KG1 (cell line): ENCODE measurements around the gene CCDC186.

Experiments used
- DNase-seq: peaks from one replicate; lab custom pipeline; 2025; lab: John Stamatoyannopoulos, UW

CCDC186 gene

DNA sequence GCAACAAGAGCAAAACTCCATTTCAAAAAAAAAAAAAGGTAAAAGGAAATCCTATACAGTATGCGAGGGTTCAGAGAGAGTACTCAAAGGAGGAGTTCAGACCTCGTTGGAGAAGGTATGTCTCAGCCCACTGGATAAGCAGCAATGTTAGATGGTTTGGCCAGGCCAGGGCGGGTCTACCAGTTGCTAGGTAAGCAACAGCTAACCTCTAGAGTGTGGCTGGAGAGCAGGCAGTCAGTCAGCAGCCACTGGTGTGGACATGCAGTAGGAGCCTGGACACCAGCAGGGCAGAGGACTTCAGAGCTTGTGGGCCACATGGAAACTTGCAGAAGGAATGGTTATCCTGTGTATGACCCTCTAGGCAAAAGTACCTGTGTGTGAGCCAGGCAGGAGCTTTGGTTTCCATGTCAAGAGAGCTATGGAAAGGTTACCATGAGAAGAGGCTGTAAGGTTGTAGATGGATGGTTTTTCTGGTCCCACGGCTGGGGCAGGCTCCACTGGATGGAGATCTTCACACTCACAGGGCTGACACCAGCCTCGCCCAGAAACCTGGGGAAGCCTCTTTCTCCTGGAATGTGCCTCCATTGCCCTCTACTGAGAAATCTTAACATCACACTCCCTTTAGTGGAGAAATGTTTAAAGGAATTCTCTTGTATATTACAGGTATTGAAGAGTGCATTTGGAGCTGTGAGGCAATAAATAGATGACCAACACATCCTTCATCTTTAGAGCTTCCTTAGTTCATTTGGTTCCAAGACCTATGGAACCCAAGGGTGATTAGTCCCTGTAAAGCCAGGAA is 63.6 kb downstream of the CCDC186 start:
- DNase-seq: no peak

DNA sequence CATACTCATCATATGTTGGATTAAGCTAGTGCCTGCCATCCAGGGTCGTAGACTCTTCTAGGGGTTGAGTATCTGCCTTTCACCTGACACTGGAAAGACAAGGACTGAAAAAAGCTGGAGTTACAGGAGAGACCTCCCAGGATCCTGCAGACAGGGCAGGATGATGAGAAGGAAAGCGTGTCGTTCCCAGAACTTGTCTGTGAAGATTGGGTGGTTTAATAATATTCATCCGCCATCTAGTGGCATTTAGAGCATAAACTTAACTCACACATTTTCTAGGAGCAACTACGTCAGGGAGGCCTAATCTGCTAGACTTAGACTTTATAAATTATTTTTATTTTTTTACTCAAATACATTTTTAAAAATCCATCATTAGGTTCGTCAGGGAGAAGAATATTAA is 70.7 kb downstream of the CCDC186 start:
- DNase-seq: peak; percentile 13

GRCh38 chr10:114102256-114102655 is 71.7 kb downstream of the CCDC186 start:
- no peak for DNase-seq

DNA sequence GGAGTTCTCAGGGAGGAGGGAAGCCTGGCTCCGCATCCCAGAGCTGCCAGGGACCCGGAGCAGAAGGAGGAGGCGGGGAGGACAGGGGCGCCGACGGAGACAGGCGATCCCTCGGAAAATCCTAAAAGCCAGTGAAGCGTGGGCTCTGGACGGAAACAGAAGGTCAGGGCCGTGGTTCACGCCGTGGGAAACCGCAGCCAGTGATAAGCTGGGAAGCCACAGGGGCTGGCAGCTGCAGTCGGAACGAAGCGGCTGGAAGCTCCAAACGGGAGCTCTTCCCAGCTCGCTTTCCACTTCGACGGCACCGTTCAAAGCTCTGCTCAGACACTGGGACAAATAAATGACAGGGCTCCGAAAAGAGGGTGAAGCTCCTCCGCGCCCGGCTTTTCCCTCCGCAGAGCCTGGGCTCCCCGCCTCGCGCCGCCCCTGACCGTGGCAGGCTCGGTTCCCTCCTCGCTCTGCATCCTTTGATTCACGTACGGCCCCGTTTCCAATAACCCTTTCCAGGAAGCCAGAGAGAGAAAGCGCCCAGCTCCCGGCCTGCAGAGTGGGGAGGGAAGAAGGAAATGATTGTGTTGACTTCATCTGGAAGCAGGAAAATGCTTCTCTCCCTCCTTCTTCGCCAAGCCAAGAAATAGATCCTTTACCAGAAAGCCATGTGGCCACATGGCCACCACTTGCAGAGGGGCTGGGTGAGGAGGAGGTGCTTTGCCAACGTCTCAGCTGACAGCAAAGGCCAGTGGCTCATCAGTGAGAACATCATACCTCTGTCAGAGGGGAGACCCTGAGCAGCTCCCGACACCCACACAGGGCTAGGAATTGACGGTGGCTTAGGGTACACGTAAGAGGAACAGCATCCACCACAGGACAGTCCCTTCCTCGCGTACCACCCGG is 72.9 kb downstream of the CCDC186 start:
- DNase-seq: no peak

DNA sequence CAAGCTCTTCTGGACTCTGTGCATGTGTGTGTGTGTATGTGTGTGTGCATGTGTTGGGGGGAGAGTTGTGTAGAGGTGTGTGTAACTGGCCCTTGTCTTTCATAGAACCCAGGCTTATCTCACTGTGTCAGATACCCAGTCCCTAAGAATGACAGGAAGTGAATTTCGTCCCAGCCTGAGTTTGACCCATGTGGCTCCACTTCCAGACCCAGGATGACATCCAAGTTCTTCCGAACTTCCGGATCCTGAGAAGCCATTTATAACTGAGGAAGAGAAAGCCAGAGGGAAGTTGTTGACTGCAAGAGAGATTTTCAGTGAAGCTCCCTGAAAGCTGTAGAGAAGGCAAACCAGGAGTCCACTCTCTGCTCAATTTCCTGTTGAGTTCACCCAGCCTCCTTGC is 77.1 kb downstream of the CCDC186 start:
- DNase-seq: no peak

GRCh38 chr10:114095559-114096337 is 78.3 kb downstream of the CCDC186 start:
- DNase-seq: peak; percentile 40

GRCh38 chr10:114094795-114095194 is 79.2 kb downstream of the CCDC186 start:
- DNase-seq: no peak

DNA sequence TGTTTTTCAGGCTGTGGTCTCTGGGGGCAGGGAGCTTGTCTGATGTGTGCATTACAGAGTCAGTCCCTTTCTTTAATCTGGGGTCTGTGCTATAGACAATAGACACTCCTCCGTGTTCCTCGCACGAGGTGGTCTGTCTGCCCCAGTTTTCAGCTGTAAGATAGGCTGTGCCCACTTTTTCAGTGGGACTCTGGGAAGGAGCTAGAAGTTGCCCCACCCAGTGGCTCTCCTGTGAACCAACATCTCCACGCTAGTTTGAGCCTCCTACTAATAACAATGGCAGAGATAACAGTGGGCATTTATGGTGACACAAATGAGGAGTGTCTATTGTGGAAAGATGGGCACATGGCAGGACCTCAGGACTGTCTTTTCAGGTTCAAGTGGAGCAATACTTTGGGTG is 86.3 kb downstream of the CCDC186 start:
- DNase-seq: no peak

- DNase-seq: no peak
Measured at GRCh38 chr10:114087255-114087654, 86.7 kb downstream of the CCDC186 start.

DNA sequence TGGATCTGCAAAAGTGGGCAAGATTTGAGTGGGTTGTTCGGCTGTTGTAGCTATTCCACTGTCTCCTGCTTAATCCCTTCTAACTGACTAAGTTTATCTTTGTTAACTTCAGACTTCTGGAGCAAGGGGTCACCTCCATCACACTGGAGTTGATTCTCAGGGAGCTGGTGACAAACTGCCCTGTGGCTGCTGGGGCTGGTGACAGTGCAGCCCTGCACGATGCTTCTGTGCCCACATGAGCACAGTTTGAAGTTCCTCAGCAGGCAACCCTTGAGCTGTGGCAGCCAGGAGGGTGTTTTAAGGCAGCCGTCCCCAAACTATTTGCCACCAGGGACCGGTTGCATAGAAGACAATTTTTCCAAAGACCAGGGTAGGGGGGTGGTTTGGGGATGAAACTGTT is 89.8 kb downstream of the CCDC186 start:
- DNase-seq: no peak

DNA sequence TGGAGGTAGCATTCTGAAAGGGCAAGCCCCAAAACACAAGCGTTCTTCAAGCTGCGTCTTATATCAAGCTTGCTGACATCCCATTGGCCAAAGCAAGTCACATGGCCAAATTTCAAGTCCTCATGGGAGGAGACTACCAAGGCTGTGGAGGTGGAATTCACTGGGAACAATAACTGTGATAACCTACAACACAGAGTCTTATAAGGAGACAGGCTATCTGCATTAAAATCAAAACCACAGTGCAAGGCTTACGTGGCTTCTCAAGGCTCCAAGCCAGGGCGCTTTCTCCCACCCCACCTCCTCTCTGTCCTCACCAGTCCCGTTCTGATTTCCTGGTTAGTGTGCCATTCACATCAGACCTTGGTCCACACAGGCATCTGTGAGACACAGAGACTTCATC is 91.0 kb downstream of the CCDC186 start:
- DNase-seq: no peak

GRCh38 chr10:114081911-114082583 is 92.0 kb downstream of the CCDC186 start:
- DNase-seq: no peak

DNA sequence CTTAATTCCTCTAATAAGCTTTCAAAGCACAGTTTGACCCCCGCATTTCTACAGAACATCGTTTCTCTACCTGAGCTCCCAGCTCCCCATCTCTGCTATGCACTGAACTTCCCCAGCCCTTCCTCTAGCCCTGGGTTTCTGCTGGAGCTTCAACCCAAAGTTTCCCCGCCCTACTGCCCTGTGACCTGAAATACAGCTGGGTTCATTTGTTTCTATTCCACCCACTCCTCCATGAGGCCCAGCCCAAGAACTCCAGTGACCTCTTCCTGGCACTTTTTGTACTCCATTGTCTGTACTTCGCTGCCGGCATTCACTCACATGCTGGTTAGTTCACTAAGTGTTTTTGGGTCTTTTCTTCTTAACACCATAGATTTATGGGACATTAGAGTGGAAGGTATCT is 94.6 kb downstream of the CCDC186 start:
- no peak for DNase-seq

GRCh38 chr10:114078346-114078745 is 95.7 kb downstream of the CCDC186 start:
- no peak for DNase-seq

DNA sequence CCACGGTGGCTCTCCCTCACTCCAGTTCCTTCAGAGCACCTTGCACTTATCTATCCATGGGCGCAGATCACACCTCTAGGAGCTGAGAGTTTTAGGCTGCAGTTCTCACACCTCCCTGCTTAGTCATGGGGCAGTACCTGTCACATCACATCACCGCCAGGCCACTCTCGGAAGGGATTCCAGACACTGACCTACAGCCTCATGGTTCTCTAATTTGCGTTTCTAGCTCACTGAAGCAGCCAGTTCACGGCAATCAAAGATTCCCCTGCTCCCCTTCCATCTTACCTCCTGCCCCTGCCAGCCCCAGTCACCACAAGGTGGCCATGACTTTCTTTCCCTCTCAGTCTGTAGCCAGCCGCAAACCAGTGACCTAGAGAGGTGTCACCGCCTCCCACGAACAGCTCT is 96.2 kb downstream of the CCDC186 start:
- DNase-seq: no peak

DNA sequence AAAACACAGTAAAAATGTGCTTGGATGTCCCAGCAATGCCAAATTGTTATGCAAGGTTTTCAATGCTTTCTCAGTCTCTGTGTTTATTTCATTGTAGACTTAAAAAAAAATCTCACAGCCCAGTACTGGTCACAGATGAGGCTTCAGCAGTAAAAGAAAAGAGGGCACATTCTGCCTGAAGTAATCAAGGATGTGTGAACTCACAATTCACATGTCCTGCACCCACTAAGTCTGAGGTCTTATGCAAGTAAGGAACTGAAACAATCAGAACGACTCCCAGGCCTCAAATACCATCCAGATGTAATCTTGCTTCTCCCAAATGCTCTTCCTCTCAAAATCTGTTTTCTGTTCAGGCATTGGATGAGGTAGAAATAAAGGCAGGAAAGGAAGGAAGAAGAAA is 96.7 kb downstream of the CCDC186 start:
- DNase-seq: no peak

GRCh38 chr10:114075093-114075492 is 98.9 kb downstream of the CCDC186 start:
- DNase-seq: no peak

DNA sequence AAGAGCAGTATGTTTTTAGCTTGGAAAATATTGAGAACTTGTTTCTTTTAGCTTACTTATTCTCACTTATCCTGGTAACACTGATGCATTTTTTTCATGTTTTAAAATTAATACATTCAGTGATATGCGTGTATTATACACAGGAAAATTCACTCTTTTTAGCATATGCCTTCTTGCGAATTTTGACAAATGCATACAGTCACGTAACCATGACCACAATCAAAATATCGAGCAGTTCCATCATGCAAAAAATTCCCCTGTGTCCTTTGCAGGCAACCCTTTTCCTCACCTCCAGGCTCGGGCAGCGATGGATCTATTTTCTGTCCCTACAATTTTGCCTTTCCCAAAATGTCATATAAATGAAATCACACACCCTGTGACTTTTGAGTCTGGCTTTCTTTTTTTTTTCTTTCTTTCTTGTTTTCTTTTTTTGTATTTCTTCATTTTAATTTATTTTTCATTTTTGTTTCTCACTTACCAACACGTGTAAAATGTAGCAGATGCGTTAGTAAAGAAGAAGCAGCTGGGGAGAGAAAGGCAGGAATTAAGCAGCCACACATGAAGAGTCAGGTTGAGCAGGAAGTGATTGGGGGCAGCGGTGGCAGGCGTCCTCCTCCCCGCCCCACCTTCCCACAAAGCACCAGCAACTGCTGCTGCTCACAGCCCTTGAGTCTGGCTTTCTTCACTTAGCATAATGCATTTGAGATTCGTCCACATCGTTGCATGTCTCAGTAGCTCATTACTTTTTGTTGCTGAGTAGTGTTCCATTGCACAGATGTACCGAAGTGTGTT is 100.4 kb downstream of the CCDC186 start:
- DNase-seq: no peak

- no peak for DNase-seq
Measured at GRCh38 chr10:114071178-114071577, 102.8 kb downstream of the CCDC186 start.
